ENCODE data around the gene SIGLEC10. TPM values are rescaled to one million over a fixed set of nuclear protein-coding genes. Genes with fewer than 3 reads are reported as not detected.
"Not testable (repeated sequence)": the region's sequence is repeated elsewhere in the genome, so short reads cannot be mapped to it uniquely, and the experiment has no call there.

SIGLEC10 gene
- total RNA-seq, 2 experiments from 2014 or later = 0.48 to 0.65 TPM

GRCh38 chr19:51456541-51457290 lies 39.3 kb upstream of the SIGLEC10 start:
- intact Hi-C loops (cut with DNase I, micrococcal nuclease) = no loop called here
- Mint-ChIP-seq H3K9me3 (ENCODE audit: low read depth) (no peaks in the 10 kb centered on the region), H3K27ac (no peak overlapping the region), H3K27me3 (peaks cover 12% of the 10 kb centered on the region), H3K4me1 (no peaks in the 10 kb centered on the region), H3K4me3 (no peak overlapping the region), H3K36me3 (ENCODE audit: low read depth) (no peaks in the 10 kb centered on the region)
- ChIA-PET CTCF (no interaction called here), POLR2A (no interaction called here)
- DNase-seq = no peak
- ATAC-seq = no peak

GRCh38 chr19:51450730-51451307 lies 33.4 kb upstream of the SIGLEC10 start:
- Mint-ChIP-seq H3K4me3 (no peak overlapping the region), H3K9me3 (ENCODE audit: low read depth) (peaks cover 19% of the 10 kb centered on the region), H3K27ac (peak overlapping the region; percentile 59), H3K4me1 (peaks cover 50% of the 10 kb centered on the region), H3K36me3 (ENCODE audit: low read depth) (peaks cover 12% of the 10 kb centered on the region), H3K27me3 (no peaks in the 10 kb centered on the region)
- intact Hi-C loops (cut with DNase I, micrococcal nuclease) = no loop called here
- CTCF ChIA-PET = interaction anchor here (0.6 to 1.9 kb wide), 3 partner anchors 9 to 209 kb away, joined by 3 to 5 read pairs (median 4); no protein-coding TSS in a partner anchor
- ATAC-seq (peak; percentile 21), DNase-seq (peak; percentile 37)
- POLR2A ChIA-PET = interaction anchor here (1.4 kb wide), 1 partner anchor 10 kb away, joined by 3 read pairs; no protein-coding TSS in a partner anchor

GRCh38 chr19:51448411-51449016 lies 31.1 kb upstream of the SIGLEC10 start:
- Mint-ChIP-seq H3K27me3 (no peaks in the 10 kb centered on the region), H3K9me3 (ENCODE audit: low read depth) (peaks cover 20% of the 10 kb centered on the region), H3K4me1 (peaks cover 57% of the 10 kb centered on the region), H3K4me3 (peak overlapping the region; percentile 50), H3K36me3 (ENCODE audit: low read depth) (peaks cover 12% of the 10 kb centered on the region), H3K27ac (peak overlapping the region; percentile 85)
- ChIA-PET CTCF (interaction anchor here (0.9 to 1.4 kb wide), 6 partner anchors 12 to 329 kb away, joined by 3 to 4 read pairs (median 3); no protein-coding TSS in a partner anchor), POLR2A (interaction anchor here (0.8 kb wide), 1 partner anchor 81 kb away, joined by 4 read pairs; no protein-coding TSS in a partner anchor)
- peak; percentile 77 for DNase-seq
- intact Hi-C loops (cut with DNase I, micrococcal nuclease) = loop anchor here in 1 of 2 experiments (1.0 to 10.0 kb wide), 3 partner anchors 41 to 726 kb away; partner anchors contain the start of gene ZNF836
- ATAC-seq = peak; percentile 87

GRCh38 chr19:51448011-51448410 lies 30.6 kb upstream of the SIGLEC10 start:
- ChIA-PET CTCF (interaction anchor here (1.1 to 1.4 kb wide), 3 partner anchors 21 to 330 kb away, joined by 3 to 4 read pairs (median 3); no protein-coding TSS in a partner anchor), POLR2A (interaction anchor here (0.6 kb wide), 1 partner anchor 198 kb away, joined by 4 read pairs; no protein-coding TSS in a partner anchor)
- Mint-ChIP-seq H3K4me1 (peaks cover 62% of the 10 kb centered on the region), H3K27me3 (no peaks in the 10 kb centered on the region), H3K36me3 (ENCODE audit: low read depth) (peaks cover 13% of the 10 kb centered on the region), H3K4me3 (peak overlapping the region; percentile 50), H3K27ac (peak overlapping the region; percentile 85), H3K9me3 (ENCODE audit: low read depth) (peaks cover 23% of the 10 kb centered on the region)
- no peak for DNase-seq
- intact Hi-C loops (cut with DNase I, micrococcal nuclease) = loop anchor here in 1 of 2 experiments (1.0 to 10.0 kb wide), 3 partner anchors 41 to 727 kb away; partner anchors contain the start of gene ZNF836
- peak; percentile 20 for ATAC-seq

GRCh38 chr19:51447510-51447909 lies 30.1 kb upstream of the SIGLEC10 start:
- intact Hi-C loops (cut with DNase I, micrococcal nuclease) = loop anchor here in 1 of 2 experiments (10.0 kb wide), 1 partner anchor 727 kb away; the partner anchor contains the start of gene ZNF836
- H3K27ac Mint-ChIP-seq = peak overlapping the region; percentile 85
- H3K36me3 Mint-ChIP-seq (ENCODE audit: low read depth) = peaks cover 14% of the 10 kb centered on the region
- not testable (repeated sequence) for ATAC-seq, DNase-seq, H3K4me3 Mint-ChIP-seq, H3K27me3 Mint-ChIP-seq
- H3K9me3 Mint-ChIP-seq (ENCODE audit: low read depth) = peaks cover 23% of the 10 kb centered on the region
- ChIA-PET CTCF (interaction anchor here (1.1 to 1.7 kb wide), 3 partner anchors 11 to 49 kb away, joined by 3 to 6 read pairs (median 6); no protein-coding TSS in a partner anchor), POLR2A (interaction anchor here (0.6 to 0.7 kb wide), 2 partner anchors 135 to 197 kb away, joined by 3 to 4 read pairs; no protein-coding TSS in a partner anchor)
- H3K4me1 Mint-ChIP-seq = peaks cover 67% of the 10 kb centered on the region

- Mint-ChIP-seq H3K4me1 (peaks cover 67% of the 10 kb centered on the region), H3K27me3 (no peaks in the 10 kb centered on the region), H3K36me3 (ENCODE audit: low read depth) (peaks cover 2% of the 10 kb centered on the region), H3K4me3 (peak overlapping the region; percentile 72), H3K27ac (peak overlapping the region; percentile 95), H3K9me3 (ENCODE audit: low read depth) (peaks cover 5% of the 10 kb centered on the region)
- POLR2A ChIA-PET = interaction anchor here (0.6 to 1.8 kb wide), 7 partner anchors 9 to 1034 kb away, joined by 3 to 10 read pairs (median 4); no protein-coding TSS in a partner anchor
- ATAC-seq (peak; percentile 91), DNase-seq (peak; percentile 96)
- intact Hi-C loops (cut with DNase I, micrococcal nuclease) = loop anchor here (1.0 to 10.0 kb wide), 14 partner anchors 19 to 1079 kb away; partner anchors contain the start of genes CTU1 (in 1 of the 2), NKG7 (in 1 of the 2) and ZNF836 (in 1 of the 2)
- CTCF ChIA-PET = interaction anchor here (0.6 to 4.0 kb wide), 13 partner anchors 9 to 262 kb away, joined by 3 to 21 read pairs (median 3); partner anchors contain the start of gene VSIG10L
These were observed 24.3 kb upstream of the SIGLEC10 start for GRCh38 chr19:51441410-51442390.

GRCh38 chr19:51440846-51441409 lies 23.5 kb upstream of the SIGLEC10 start:
- ChIA-PET POLR2A (interaction anchor here (0.6 to 1.8 kb wide), 6 partner anchors 10 to 1033 kb away, joined by 3 to 10 read pairs (median 4); no protein-coding TSS in a partner anchor), CTCF (interaction anchor here (0.7 to 4.0 kb wide), 10 partner anchors 10 to 263 kb away, joined by 3 to 21 read pairs (median 4); partner anchors contain the start of gene SIGLEC10)
- peaks cover 61% of the 10 kb centered on the region for H3K4me1 Mint-ChIP-seq
- peak; percentile 27 for ATAC-seq
- peak; percentile 72 for DNase-seq
- H3K36me3 Mint-ChIP-seq (ENCODE audit: low read depth) = peaks cover 2% of the 10 kb centered on the region
- no peaks in the 10 kb centered on the region for H3K27me3 Mint-ChIP-seq
- H3K9me3 Mint-ChIP-seq (ENCODE audit: low read depth) = peaks cover 3% of the 10 kb centered on the region
- peak overlapping the region; percentile 68 for H3K4me3 Mint-ChIP-seq
- intact Hi-C loops (cut with DNase I, micrococcal nuclease) = loop anchor here (1.0 to 10.0 kb wide), 14 partner anchors 18 to 1079 kb away; partner anchors contain the start of genes CTU1 (in 1 of the 2), NKG7 (in 1 of the 2) and ZNF836 (in 1 of the 2)
- peak overlapping the region; percentile 93 for H3K27ac Mint-ChIP-seq

GRCh38 chr19:51440052-51440451 lies 22.6 kb upstream of the SIGLEC10 start:
- Mint-ChIP-seq H3K36me3 (ENCODE audit: low read depth) (peaks cover 2% of the 10 kb centered on the region), H3K4me1 (peaks cover 58% of the 10 kb centered on the region), H3K4me3 (no peak overlapping the region), H3K9me3 (ENCODE audit: low read depth) (peaks cover 3% of the 10 kb centered on the region), H3K27ac (peak overlapping the region; percentile 93), H3K27me3 (no peaks in the 10 kb centered on the region)
- POLR2A ChIA-PET = interaction anchor here (0.7 to 1.5 kb wide), 2 partner anchors 39 to 102 kb away, joined by 3 to 4 read pairs; no protein-coding TSS in a partner anchor
- ATAC-seq (no peak), DNase-seq (no peak)
- intact Hi-C loops (cut with DNase I, micrococcal nuclease) = loop anchor here (2.0 to 10.0 kb wide), 5 partner anchors 17 to 1078 kb away; partner anchors contain the start of gene ZNF836 (in 1 of the 2)
- CTCF ChIA-PET = interaction anchor here (0.6 to 4.0 kb wide), 10 partner anchors 13 to 76 kb away, joined by 3 to 21 read pairs (median 4); partner anchors contain the start of gene SIGLEC10

- H3K27me3 Mint-ChIP-seq = no peaks in the 10 kb centered on the region
- H3K4me3 Mint-ChIP-seq = no peak overlapping the region
- peaks cover 57% of the 10 kb centered on the region for H3K4me1 Mint-ChIP-seq
- H3K9me3 Mint-ChIP-seq (ENCODE audit: low read depth) = peaks cover 3% of the 10 kb centered on the region
- peaks cover 2% of the 10 kb centered on the region for H3K36me3 Mint-ChIP-seq (ENCODE audit: low read depth)
- POLR2A ChIA-PET = interaction anchor here (0.6 kb wide), 1 partner anchor 143 kb away, joined by 4 read pairs; no protein-coding TSS in a partner anchor
- H3K27ac Mint-ChIP-seq = peak overlapping the region; percentile 14
- DNase-seq (peak; percentile 55), ATAC-seq (no peak)
- intact Hi-C loops (cut with DNase I, micrococcal nuclease) = loop anchor here in 1 of 2 experiments (2.0 kb wide), 1 partner anchor 280 kb away; no protein-coding TSS in a partner anchor
- CTCF ChIA-PET = interaction anchor here (0.7 to 4.0 kb wide), 13 partner anchors 12 to 205 kb away, joined by 3 to 21 read pairs (median 3); partner anchors contain the start of gene SIGLEC10
These were observed 21.6 kb upstream of the SIGLEC10 start for GRCh38 chr19:51439021-51439465.
